Erythroblast (primary cell): ENCODE results near the gene ANGEL1.

Source experiments
- GATA1 ChIP-seq: IDR thresholded peaks from 2 replicates; pipeline ENCODE4 v1.6.1; 2011; ENCODE audit warnings: low read depth, mild to moderate bottlenecking, control low read depth, low read length, moderate library complexity
- POLR2A ChIP-seq: IDR thresholded peaks from 2 replicates; pipeline ENCODE4 v1.6.1; 2011; ENCODE audit warnings: mild to moderate bottlenecking, low read length

DNA sequence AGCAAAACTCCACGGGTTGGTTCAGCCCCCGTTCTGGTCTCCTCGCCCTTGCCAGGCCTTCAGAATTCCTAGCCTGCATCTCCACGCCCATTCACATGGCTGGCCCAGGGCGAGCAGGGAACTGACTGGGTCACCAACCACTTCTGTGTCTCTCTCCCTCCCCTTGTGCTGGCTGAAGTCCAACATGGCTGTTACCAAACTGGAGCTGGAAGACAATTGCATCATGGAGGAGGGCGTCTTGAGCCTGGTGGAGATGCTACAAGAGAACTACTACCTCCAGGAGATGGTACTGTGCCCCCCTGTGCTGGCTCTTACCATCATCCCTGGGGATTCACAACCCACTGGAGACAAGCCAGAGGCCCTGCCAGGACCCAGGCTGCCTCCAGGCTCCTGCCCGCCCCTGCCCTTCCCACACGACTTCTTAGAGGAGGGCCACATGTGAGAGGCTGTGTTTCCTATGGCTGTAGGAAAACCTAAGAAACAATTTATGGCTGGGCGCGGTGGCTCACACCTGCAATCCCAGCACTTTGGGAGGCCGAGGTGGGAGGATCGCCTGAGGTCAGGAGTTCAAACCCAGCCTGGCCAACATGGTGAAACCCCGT, 23.4 kb upstream of the ANGEL1 start:
- TF ChIP-seq POLR2A, result no peak
- TF ChIP-seq GATA1, result no peak
